ENCODE measurements around the gene ZP4. TPM values are rescaled to one million over a fixed set of nuclear protein-coding genes. Genes with fewer than 3 reads are reported as not detected.
"Not testable (repeated sequence)": the region's sequence is repeated elsewhere in the genome, so short reads cannot be mapped to it uniquely, and the experiment has no call there.

ZP4 gene
- total RNA-seq, 2 experiments from 2014 or later = not detected

GRCh38 chr1:237867380-237867888, 23.3 kb downstream of the ZP4 start:
- H3K27ac Mint-ChIP-seq = no peak overlapping the region
- H3K4me1 Mint-ChIP-seq = no peaks in the 10 kb centered on the region
- DNase-seq = no peak
- H3K27me3 Mint-ChIP-seq = no peaks in the 10 kb centered on the region
- no peak for ATAC-seq (ENCODE audit: low read depth)
- POLR2A ChIA-PET = no interaction called here
- no peak overlapping the region for H3K4me3 Mint-ChIP-seq
- H3K9me3 Mint-ChIP-seq = peaks cover 2% of the 10 kb centered on the region
- H3K36me3 Mint-ChIP-seq = no peaks in the 10 kb centered on the region

DNA sequence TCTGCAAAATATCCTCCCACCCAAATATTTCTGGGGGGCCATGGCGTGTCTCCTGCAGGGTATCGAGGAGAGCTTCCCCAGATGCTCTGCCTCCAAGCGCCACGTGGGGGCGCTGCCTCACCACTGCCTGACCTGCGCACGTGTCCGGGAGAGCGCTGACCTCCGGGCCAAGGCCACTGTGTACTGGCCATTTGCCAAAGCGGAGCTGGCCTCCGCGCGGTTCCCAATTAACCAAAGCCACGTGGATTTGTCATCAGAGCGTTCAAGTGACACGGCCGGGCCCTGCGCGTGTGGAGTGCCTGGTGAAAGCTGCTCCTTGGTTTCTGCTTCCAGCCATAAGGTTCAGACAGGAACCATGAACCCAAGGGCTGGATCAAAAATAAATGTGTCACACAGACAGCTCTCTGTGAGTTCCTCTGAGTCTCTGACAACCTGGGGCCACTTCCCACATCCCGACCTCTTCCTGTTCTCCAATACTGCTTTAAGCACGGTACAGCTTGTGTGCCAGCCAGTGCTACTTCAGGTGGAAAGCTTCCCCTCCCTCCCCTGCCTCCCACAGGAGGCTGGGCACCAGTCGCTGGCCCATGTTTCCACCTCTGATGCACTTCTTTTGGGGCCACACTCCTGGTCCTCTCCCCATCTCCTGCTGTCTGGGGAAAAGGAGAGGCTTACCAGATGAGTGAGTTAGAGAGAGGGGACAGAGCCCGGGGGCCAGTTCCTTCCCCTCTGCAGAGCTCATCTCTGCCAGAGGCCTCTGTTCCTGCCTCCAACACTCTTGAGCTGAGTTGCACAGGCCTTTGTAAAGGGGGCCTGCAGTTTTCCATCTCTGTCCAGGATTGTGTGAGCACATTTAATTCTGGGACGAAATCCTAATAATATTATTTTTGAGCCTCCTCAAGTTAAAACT, 26.1 kb downstream of the ZP4 start:
- H3K27ac Mint-ChIP-seq = no peak overlapping the region
- peak; percentile 35 for DNase-seq
- peak overlapping the region; percentile 30 for H3K4me3 Mint-ChIP-seq

GRCh38 chr1:237863234-237863633, 27.5 kb downstream of the ZP4 start:
- H3K4me3 Mint-ChIP-seq = no peak overlapping the region
- POLR2A ChIA-PET = no interaction called here
- H3K27me3 Mint-ChIP-seq = no peaks in the 10 kb centered on the region
- H3K4me1 Mint-ChIP-seq = no peaks in the 10 kb centered on the region
- ATAC-seq (ENCODE audit: low read depth) = no peak
- H3K27ac Mint-ChIP-seq = no peak overlapping the region
- H3K36me3 Mint-ChIP-seq = no peaks in the 10 kb centered on the region
- no peak for DNase-seq
- no peaks in the 10 kb centered on the region for H3K9me3 Mint-ChIP-seq

More for the DNA sequence above, 26.1 kb downstream of the ZP4 start:
- ATAC-seq (ENCODE audit: low read depth) = no peak
- POLR2A ChIA-PET = no interaction called here
- no peaks in the 10 kb centered on the region for H3K9me3 Mint-ChIP-seq
- H3K36me3 Mint-ChIP-seq = no peaks in the 10 kb centered on the region
- H3K27me3 Mint-ChIP-seq = no peaks in the 10 kb centered on the region
- no peaks in the 10 kb centered on the region for H3K4me1 Mint-ChIP-seq

GRCh38 chr1:237861944-237862343, 28.8 kb downstream of the ZP4 start:
- no peak overlapping the region for H3K27ac Mint-ChIP-seq
- H3K36me3 Mint-ChIP-seq = no peaks in the 10 kb centered on the region
- H3K4me1 Mint-ChIP-seq = no peaks in the 10 kb centered on the region
- H3K4me3 Mint-ChIP-seq = no peak overlapping the region
- ATAC-seq (ENCODE audit: low read depth) = no peak
- H3K9me3 Mint-ChIP-seq = no peaks in the 10 kb centered on the region
- POLR2A ChIA-PET = no interaction called here
- no peak for DNase-seq
- H3K27me3 Mint-ChIP-seq = no peaks in the 10 kb centered on the region

DNA sequence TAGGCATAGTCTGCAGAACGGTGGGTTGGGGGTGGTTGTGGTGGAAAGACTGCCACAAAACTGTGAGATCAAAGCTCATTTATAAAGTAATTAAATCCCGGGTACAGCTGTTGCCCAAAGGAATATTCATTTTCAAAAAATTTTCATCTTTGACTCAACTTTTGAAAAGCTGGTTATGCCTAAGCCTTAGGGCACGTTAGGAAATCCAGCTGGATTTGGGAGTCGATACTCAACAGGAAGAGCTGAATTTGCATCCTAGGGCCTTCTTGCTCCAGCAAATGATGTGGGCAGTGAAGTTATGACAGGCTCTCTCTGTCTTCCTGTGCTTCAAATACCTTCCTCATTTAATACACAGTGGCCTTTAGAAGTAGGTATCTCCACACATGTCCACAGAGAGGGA, 31.7 kb downstream of the ZP4 start:
- DNase-seq = no peak
- ATAC-seq (ENCODE audit: low read depth) = no peak
- no peaks in the 10 kb centered on the region for H3K36me3 Mint-ChIP-seq
- no peaks in the 10 kb centered on the region for H3K4me1 Mint-ChIP-seq
- H3K27ac Mint-ChIP-seq = no peak overlapping the region
- H3K27me3 Mint-ChIP-seq = no peaks in the 10 kb centered on the region
- no peak overlapping the region for H3K4me3 Mint-ChIP-seq
- POLR2A ChIA-PET = no interaction called here
- H3K9me3 Mint-ChIP-seq = no peaks in the 10 kb centered on the region

DNA sequence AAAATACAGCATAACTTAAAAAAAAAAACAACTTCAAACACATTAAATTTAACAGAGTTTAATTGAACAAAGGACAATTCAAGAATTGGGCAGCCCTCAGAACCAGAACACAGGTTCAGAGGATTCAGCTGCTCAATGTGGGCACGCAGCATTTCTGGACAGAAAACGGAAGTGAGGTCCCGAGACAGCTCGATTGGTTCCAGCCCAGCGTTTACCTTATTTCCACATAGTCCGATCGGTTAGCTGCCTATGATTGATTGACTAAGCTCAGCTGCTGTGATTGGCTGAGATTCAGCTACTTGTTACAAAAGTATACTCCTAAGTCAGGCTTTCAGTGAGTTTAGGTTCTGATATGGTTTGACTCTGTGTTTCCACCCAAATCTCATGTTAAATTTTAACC, 33.3 kb downstream of the ZP4 start:
- POLR2A ChIA-PET = no interaction called here
- ATAC-seq (ENCODE audit: low read depth) (no peak), DNase-seq (no peak)
- H3K9me3 Mint-ChIP-seq = no peaks in the 10 kb centered on the region
- H3K4me1 Mint-ChIP-seq = no peaks in the 10 kb centered on the region
- H3K27ac Mint-ChIP-seq = no peak overlapping the region
- H3K27me3 Mint-ChIP-seq = no peaks in the 10 kb centered on the region
- H3K4me3 Mint-ChIP-seq = no peak overlapping the region
- H3K36me3 Mint-ChIP-seq = no peaks in the 10 kb centered on the region

DNA sequence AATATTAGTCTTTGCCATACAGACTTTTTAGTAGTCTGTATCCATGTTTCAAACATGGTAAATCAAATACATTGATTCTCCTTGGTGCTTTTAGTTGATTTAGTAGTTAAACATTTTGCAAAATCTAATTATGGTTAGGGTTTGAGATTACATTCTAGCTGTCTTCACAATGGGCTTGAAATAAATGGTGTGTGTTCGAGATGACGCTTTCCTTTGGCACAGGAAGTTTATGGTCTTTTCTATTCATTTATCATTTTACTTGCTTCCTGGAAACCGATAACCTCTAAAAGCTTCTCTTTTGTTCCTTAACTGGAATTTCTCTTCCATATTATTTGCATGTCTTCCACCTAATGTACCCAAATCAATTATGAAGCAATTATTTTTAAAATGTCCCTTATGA, 38.4 kb downstream of the ZP4 start:
- Mint-ChIP-seq H3K27me3 (no peaks in the 10 kb centered on the region), H3K36me3 (no peaks in the 10 kb centered on the region), H3K9me3 (no peaks in the 10 kb centered on the region), H3K4me1 (no peaks in the 10 kb centered on the region), H3K27ac (no peak overlapping the region), H3K4me3 (no peak overlapping the region)
- DNase-seq (no peak), ATAC-seq (ENCODE audit: low read depth) (no peak)
- POLR2A ChIA-PET = no interaction called here

DNA sequence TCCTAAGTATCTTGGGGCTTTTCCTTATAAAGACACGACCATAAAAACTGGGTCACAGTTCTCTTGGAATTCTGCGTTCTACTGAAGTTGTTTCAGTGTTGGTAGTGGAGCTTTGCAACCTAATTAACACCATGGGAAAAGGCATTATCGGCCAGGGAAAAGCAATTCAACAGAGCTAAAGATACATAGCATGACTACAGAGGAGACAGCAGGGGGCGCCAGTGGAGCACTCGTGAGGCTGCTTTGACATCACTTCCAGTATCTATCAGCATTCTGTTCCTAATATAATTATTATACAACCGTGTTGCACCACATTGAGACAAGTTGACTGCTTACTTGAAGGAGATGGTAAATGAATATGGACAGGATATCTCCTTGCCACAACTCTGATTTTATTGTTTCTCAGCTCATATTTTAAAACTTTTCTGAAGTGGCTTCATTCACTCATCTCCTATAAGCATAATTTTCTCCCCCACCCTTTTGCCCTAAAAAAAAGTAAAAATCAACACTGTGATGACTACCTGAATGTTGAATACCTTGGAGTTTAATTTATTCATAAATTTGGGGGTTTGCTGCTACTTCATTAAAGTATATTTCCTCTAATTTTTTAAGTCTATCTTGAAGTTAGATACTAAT, 39.4 kb downstream of the ZP4 start:
- no peaks in the 10 kb centered on the region for H3K4me1 Mint-ChIP-seq
- ATAC-seq (ENCODE audit: low read depth) (no peak), DNase-seq (peak; percentile 32)
- H3K4me3 Mint-ChIP-seq = no peak overlapping the region
- H3K9me3 Mint-ChIP-seq = no peaks in the 10 kb centered on the region
- H3K27ac Mint-ChIP-seq = no peak overlapping the region
- H3K27me3 Mint-ChIP-seq = no peaks in the 10 kb centered on the region
- POLR2A ChIA-PET = no interaction called here
- H3K36me3 Mint-ChIP-seq = no peaks in the 10 kb centered on the region

- H3K4me1 Mint-ChIP-seq; DNase-seq; POLR2A ChIA-PET; ATAC-seq (ENCODE audit: low read depth); H3K36me3 Mint-ChIP-seq; H3K27ac Mint-ChIP-seq; H3K9me3 Mint-ChIP-seq; H3K4me3 Mint-ChIP-seq; H3K27me3 Mint-ChIP-seq: not testable (repeated sequence)
Measured at GRCh38 chr1:237843516-237843915, 47.2 kb downstream of the ZP4 start.

DNA sequence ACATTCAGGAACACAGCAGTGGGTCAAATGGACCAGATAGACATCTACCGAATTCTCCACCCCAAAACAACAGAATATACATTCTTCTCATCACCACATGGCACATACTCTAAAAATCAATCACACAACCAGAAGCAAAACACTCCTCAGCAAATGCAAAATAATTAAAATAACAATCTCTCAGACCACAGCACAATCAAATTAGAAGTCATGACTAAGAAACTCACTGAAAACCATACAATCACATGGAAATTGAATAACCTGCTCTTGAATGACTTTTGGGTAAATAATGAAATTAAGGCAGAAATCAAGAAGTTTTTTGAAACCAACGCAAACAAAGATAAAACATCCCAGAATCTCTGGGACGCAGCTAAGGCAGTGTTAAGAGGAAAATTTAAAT, 49.2 kb downstream of the ZP4 start:
- Mint-ChIP-seq H3K4me1 (no peaks in the 10 kb centered on the region), H3K27me3 (no peaks in the 10 kb centered on the region), H3K9me3 (peaks cover 2% of the 10 kb centered on the region), H3K27ac (no peak overlapping the region), H3K4me3 (no peak overlapping the region), H3K36me3 (no peaks in the 10 kb centered on the region)
- POLR2A ChIA-PET = no interaction called here
- DNase-seq (no peak), ATAC-seq (ENCODE audit: low read depth) (no peak)

GRCh38 chr1:237838904-237839534, 51.7 kb downstream of the ZP4 start:
- no peak for DNase-seq
- Mint-ChIP-seq H3K27me3 (no peaks in the 10 kb centered on the region), H3K9me3 (peaks cover 2% of the 10 kb centered on the region), H3K4me3 (no peak overlapping the region), H3K27ac (no peak overlapping the region), H3K4me1 (no peaks in the 10 kb centered on the region), H3K36me3 (no peaks in the 10 kb centered on the region)
- no peak for ATAC-seq (ENCODE audit: low read depth)
- POLR2A ChIA-PET = no interaction called here

GRCh38 chr1:237838320-237838719, 52.4 kb downstream of the ZP4 start:
- POLR2A ChIA-PET = no interaction called here

GRCh38 chr1:237834461-237834860, 56.3 kb downstream of the ZP4 start:
- POLR2A ChIA-PET = no interaction called here
- no peak for ATAC-seq (ENCODE audit: low read depth)
- Mint-ChIP-seq H3K27ac (no peak overlapping the region), H3K4me1 (no peaks in the 10 kb centered on the region), H3K36me3 (no peaks in the 10 kb centered on the region), H3K27me3 (no peaks in the 10 kb centered on the region), H3K4me3 (no peak overlapping the region), H3K9me3 (no peaks in the 10 kb centered on the region)
- no peak for DNase-seq

More at GRCh38 chr1:237838320-237838719, 52.4 kb downstream of the ZP4 start:
- no peak overlapping the region for H3K27ac Mint-ChIP-seq
- ATAC-seq (ENCODE audit: low read depth) = no peak
- H3K9me3 Mint-ChIP-seq = peaks cover 2% of the 10 kb centered on the region
- no peaks in the 10 kb centered on the region for H3K4me1 Mint-ChIP-seq
- no peaks in the 10 kb centered on the region for H3K27me3 Mint-ChIP-seq
- DNase-seq = no peak
- no peak overlapping the region for H3K4me3 Mint-ChIP-seq
- no peaks in the 10 kb centered on the region for H3K36me3 Mint-ChIP-seq

- Mint-ChIP-seq H3K36me3 (no peaks in the 10 kb centered on the region), H3K4me1 (no peaks in the 10 kb centered on the region), H3K9me3 (no peaks in the 10 kb centered on the region), H3K27ac (no peak overlapping the region), H3K4me3 (no peak overlapping the region), H3K27me3 (no peaks in the 10 kb centered on the region)
- no peak for DNase-seq
- POLR2A ChIA-PET = no interaction called here
- no peak for ATAC-seq (ENCODE audit: low read depth)
Measured at GRCh38 chr1:237834048-237834447, 56.7 kb downstream of the ZP4 start.
